GM18861 (cell line): Measurements from ENCODE around the gene NDN.
"Not testable (repeated sequence)": the region's sequence is repeated elsewhere in the genome, so short reads cannot be mapped to it uniquely, and the experiment has no call there.

Experiments used
- ATAC-seq: cut with Tn5 transposase; IDR thresholded peaks from one replicate; pipeline ENCODE4 v1.9.1; 2021; ENCODE audit not compliant: unreplicated experiment

NDN gene, protein sequence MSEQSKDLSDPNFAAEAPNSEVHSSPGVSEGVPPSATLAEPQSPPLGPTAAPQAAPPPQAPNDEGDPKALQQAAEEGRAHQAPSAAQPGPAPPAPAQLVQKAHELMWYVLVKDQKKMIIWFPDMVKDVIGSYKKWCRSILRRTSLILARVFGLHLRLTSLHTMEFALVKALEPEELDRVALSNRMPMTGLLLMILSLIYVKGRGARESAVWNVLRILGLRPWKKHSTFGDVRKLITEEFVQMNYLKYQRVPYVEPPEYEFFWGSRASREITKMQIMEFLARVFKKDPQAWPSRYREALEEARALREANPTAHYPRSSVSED

DNA sequence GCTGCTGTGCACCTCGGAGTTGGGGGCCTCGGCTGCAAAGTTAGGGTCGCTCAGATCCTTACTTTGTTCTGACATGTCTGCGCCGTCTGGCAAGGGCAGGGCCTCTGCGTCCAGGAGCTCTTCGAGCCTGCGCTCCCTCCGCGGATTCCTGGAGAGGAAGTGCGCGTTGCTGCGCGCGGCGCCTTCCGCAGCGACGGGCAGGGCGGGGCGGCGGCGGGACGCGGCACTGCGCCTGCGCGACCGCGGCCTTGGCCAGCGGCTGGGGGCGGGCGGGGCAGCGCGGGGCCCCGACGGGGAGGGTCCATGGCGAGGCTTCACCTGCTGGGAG, at the start of gene NDN:
Gene NDN, minus strand, starts transcription at position 163 of the 328 bp plus-strand sequence. Its CDS starts 88 bp downstream, at position 75.
- ATAC-seq: no peak

DNA sequence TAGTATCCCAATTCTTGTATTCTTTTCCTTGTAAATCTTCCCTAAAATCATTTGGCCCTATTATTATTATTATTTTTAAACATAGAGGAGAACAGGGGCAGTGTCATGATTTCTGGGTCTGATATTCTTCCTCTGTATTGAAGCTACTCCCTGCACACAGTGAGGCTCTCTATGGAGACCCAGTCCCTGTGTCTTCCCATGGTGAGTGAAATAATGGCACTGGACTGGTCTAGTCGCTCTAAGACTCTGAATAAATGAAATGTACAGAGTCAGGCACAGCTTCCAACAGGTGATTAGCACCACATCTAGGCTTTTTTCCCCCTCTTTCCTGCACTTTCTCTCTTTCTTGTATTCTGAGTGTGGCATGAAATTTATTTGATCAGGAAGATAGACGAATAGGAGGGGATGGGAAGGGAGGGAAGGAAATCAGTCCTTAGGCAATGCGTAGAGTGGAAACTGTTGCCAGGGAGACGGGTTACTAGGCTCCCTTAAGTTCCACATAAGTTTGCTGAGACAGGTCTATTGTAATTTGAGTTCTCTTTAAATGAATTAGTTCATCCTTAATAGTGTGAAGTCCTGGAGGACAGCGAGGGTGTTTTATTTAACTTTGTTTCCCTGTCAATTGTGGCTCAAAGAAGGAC, 49.0 kb upstream of the NDN start:
- no peak for ATAC-seq

DNA sequence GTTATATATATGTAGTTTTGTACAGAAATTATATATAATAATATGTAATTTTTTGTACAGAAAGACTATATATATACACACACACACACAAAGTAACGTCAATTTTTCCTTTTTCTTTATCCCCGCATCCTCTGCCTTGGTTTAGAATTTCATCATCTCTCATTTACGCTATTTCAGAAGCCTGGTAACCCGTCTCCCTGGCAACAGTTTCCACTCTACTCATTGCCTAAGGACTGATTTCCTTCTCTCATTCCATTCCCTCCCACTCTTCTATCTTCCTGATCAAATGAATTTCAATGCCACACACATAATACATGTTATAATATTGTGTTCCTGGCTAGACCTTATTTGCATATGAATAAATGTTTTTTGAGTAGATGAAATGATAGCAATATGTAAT, 47.8 kb upstream of the NDN start:
- no peak for ATAC-seq

DNA sequence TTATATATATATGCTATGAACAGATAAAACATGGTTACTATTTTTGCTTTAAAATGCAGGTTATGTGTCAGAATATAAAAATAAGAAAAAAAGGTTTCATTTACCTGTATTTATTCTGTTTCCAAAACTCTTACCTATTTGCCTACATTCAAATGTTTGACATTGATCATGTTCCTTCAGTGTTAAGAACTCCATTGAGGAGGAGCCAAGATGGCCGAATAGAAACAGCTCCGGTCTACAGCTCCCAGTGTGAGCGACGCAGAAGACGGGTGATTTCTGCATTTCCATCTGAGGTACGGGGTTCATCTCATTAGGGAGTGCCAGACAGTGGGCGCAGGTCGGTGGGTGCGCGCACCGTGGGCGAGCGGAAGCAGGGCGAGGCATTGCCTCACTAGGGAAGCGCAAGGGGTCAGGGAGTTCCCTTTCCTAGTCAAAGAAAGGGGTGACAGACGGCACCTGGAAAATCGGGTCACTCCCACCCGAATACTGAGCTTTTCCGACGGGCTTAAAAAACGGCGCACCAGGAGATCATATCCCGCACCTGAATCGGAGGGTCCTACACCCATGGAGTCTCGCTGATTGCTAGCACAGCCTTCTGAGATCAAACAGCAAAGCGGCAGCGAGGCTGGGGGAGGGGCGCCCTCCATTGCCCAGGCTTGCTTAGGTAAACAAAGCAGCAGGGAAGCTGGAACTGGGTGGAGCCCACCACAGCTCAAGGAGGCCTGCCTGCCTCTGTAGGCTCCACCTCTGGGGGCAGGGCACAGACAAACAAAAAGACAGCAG, 27.0 kb upstream of the NDN start:
- not testable (repeated sequence) for ATAC-seq

DNA sequence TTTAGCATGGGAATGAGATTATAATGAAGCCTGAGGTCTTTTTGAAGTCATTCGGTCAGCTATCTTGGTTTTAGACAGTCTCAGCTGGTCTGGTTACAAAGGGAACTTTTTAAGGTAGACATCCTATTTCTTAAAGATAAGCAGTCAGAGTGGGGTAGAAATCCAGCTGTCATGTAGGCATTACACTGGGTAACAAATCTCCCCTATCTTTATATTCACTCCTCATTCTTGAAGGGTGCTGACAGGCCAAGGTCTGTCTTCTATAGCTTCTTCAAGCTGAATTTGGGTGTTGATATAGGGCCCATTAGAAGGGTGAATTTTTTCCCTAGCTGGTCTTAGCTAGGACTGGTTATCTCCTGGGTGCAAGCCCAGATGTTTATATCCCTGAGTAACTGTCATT, 21.2 kb upstream of the NDN start:
- ATAC-seq: no peak

DNA sequence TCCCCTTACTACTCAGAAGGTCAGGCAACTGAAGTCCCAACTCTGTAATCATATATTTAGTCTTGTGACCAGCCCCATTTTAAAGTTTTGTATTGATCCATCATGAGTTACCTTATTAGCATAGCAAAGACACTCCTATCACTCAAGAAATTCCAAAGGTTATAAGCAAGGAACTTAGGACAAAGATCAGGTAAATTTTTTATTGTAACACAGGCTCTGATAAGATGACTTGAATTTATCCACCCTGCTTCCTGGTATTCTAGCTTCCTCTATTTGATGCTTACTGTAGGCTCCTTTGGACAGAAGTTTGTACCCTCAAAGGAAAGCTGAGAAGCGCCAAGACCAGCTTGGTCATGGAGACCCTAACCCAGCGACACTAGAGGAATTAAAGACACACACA, 8.2 kb upstream of the NDN start:
- no peak for ATAC-seq

DNA sequence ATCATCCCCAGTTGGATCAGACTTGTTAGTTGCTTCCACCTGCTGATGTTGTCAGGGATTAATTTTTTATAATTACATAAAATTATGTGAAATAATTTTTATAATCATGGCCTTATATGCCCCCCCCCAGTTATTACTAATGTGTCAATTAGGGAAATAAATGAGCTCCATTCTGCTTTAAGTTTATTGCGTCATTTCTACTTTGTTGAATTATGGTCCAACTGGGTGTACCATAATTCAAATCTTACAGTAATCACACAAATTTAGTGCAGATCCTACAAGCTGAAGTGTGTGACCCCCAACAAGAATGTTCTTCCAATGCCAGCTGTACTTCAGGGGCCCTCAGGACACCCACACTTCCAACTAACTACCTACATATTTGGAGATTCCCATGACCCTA, 7.5 kb upstream of the NDN start:
- no peak for ATAC-seq

DNA sequence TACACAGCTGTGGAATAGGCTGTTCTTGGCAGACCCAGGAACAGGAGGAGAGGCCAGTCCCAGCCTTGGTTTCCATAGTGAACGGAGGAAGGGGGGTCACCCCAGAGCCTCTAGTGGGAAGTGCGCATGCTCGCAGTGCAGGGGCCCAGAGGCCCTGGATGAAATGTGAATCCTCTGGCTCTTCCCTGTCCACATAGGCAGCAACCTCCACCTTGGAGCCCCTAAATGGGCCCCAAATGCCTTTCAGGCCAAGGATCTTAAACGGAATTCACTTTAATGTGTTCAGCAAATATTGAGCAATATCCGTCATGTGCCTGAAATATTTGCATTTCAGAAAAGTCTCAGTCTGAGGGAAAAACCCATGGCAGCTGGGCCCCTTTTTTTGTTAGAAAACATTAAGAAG, 3.3 kb upstream of the NDN start:
- no peak for ATAC-seq

DNA sequence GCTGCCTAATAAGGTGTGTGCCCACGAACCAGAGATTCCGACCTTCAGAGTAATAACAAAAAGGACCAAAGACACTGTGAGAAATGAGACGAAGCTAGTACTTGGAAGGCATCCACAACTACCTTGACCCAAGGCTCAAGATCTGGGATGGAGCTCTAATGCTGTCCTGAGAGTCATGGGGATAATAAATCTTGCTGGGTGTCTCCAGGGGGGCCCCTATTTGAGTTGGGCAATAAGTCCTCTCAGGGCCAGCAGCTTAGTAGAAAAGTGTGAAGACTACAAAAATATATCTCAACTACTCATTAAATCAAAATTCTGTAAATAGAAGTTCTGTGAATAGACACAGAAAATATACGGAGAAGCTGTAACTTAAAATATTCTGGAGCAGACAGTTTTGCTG, 2.9 kb upstream of the NDN start:
- no peak for ATAC-seq

DNA sequence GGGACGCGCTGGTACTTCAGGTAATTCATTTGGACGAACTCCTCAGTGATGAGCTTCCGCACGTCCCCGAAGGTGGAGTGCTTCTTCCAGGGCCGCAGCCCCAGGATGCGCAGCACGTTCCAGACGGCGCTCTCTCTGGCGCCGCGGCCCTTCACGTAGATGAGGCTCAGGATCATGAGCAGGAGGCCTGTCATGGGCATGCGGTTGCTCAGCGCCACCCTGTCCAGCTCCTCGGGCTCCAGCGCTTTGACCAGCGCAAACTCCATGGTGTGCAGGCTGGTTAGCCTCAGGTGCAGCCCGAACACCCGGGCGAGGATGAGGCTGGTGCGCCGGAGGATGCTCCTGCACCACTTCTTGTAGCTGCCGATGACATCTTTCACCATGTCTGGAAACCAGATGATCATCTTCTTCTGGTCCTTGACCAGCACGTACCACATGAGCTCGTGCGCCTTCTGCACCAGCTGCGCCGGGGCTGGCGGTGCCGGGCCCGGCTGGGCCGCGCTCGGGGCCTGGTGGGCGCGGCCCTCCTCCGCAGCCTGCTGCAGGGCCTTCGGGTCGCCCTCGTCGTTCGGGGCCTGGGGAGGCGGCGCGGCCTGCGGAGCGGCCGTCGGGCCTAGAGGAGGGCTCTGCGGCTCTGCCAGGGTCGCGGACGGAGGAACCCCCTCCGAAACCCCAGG, 501 bp downstream of the NDN start:
- ATAC-seq: no peak

DNA sequence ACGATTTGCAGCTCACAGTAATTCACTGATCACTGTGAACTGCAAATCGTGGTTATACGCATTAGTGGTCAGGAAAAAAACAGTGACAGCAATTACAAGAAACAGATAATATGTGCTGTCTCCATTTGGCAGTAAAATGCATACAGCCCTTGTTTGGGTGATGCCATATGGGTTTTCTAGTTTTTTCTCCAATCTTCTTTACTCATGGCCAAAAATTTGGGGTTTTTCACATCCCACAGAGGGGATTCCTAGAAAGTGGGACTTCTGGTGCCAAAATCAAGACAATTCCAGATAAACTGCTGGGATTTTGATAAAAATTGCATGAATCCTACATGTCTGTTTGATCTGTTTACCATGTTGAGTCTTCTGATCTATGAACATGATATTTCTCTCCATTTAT, 15.6 kb downstream of the NDN start:
- no peak for ATAC-seq

DNA sequence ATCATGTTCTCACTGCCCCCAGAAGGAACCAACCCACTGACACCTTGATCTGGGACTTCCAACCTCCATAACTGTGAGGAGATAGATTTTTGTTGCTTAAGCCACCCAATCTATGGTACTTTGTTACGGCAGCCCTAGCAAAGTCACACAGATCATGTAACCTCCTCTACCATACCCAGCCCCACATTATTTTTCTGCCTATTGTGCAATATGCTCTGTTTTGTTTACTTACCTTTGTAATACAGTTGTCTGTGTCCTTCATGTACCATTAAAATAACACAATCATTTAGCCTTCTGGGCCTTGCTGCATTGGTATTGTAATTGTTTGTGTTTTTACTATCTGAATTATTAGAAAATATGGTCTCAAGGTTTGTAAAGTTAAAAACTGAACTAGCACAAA, 16.1 kb downstream of the NDN start:
- ATAC-seq: no peak

DNA sequence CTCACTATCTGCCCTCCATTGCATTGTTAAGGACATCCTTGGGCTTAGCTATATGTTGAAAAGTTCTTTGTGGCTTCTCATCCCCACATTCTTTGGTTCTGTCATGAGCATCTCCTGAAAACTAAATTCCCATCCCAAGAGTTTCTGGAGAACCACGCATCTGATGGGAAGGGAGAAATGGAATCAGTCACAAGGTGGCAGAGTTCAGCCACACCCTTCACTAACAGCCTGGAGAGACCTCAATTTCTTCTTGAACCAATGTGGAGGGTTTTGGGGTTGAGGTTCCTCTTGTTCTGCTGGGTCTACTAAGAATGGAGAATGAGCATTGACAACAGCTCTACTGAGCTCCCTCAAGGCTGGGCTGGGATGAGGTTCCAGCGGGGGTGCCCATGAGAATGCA, 23.9 kb downstream of the NDN start:
- ATAC-seq: no peak

DNA sequence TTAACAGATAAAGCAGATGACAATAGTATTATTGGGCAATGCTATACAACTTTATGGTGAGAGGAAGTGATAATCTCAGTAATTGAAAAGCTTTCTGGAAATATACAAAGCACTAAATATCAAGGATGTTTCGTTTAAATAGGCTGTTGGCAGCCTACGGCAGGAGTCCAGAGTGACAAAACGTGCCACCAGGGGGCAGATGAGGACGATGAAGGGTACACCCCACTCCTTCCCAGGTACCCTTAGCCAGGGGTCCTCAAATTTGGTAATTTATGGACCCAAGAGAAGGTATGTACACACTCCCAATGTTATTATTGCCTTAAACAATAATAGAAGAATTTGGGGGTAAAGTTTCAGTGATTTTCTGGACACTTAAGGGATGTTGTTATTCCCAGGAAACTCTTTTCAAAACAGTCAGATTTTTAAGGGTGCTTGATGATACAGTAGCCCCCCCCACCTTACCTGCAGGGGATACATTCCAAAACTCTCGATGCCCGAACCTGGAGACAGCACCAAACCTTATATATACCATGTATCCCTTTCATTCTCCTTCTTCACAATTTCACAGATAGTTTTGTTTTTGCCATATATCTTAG, 38.1 kb downstream of the NDN start:
- no peak for ATAC-seq

DNA sequence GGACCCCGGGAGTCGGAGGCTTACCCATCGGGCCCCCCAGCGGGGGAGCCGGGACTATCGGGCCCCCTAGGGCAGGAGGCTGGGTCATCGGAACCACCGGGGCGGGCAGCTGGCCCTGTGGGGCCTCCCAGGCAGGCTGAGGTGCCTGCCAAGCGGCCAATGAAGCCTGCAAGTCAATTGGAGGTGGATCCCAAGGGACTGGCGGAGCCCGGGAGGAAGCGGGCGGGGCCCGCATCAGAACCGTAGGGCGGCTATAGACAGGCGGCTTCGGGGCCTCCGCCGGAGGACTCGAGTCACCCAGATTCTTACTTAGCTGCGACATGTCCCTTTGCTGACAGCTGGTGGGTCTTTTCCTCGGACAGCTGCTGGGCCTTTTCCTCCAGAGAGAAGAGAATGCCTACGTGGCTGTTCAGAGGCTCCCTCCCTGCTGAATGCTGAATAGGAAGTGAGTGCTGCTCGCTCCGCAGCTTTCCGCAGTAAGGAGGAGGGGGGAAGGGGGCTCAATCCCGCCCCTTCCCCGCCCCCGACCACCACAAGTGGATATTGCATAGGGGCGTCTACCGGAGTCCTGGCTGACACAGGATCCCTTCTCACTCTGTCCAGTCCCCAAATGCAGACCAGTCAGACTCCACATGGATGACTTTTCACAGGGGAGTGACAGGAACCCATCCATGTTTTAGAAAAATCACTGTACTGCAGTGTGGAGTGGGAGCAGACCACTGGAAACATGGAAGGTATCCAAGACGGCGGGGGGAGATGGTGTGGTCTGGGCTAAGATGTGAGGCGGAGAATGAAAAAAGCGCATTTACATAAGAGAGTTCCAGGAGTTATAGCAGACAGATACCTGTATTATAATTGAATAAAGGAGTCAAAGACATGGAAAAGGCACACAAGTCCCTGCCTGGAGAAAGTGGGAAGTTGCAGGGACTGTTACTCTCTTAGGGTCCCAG, 39.4 kb downstream of the NDN start, which contains the start of gene MAGEL2:
Gene MAGEL2, minus strand, starts transcription at position 447 of the 950 bp plus-strand sequence. Its CDS starts 125 bp downstream, at position 322.
- ATAC-seq: no peak

DNA sequence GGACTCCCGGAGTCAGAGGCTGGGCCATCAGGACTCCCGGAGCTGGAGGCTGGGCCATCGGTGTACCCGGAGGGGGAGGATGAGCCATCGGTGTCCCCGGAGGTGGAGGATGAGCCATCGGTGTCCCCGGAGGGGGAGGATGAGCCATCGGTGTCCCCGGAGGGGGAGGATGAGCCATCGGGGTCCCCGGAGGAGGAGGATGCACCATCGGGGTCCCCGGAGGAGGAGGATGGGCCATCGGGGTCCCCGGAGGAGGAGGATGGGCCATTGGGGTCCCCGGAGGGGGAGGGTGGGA, 40.2 kb downstream of the NDN start:
- no peak for ATAC-seq

DNA sequence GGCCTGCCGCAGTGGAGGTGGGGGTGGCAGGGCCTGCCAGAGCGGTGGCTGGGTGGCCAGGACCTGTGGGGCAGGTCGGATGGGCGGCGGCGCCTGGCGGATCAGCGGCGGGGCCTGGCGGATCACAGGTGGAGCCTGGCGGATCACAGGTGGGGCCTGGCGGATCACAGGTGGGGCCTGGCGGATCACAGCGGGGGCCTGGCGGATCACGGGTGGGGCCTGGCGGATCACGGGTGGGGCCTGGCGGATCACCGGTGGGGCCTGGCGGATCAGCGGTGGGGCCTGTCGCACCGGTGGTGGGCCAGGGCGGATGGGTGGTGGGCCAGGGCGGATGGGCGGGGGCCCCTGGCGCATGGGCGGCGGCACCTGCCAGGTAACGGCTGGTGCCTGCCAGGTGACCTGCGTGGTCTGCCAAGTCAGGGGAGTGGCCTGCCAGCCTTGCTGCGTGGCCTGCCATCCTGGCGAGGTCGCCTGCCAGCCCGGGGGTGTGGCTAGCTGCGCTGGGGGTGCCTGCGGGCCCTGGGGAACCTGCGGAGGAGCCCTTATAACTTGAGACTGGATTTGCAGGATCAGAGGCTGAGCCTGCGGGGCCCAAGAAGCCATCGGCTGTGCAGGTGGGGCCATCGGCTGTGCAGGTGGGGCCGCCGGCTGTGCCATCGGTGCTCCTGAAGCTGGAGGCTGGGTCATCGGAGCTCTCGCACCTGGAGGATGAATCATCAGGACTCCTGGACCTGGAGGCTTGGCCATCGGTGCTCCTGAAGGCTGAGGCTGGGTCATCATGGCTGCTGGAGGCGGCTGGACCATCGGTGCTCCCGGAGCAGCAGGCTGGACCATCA, 40.7 kb downstream of the NDN start:
- no peak for ATAC-seq

DNA sequence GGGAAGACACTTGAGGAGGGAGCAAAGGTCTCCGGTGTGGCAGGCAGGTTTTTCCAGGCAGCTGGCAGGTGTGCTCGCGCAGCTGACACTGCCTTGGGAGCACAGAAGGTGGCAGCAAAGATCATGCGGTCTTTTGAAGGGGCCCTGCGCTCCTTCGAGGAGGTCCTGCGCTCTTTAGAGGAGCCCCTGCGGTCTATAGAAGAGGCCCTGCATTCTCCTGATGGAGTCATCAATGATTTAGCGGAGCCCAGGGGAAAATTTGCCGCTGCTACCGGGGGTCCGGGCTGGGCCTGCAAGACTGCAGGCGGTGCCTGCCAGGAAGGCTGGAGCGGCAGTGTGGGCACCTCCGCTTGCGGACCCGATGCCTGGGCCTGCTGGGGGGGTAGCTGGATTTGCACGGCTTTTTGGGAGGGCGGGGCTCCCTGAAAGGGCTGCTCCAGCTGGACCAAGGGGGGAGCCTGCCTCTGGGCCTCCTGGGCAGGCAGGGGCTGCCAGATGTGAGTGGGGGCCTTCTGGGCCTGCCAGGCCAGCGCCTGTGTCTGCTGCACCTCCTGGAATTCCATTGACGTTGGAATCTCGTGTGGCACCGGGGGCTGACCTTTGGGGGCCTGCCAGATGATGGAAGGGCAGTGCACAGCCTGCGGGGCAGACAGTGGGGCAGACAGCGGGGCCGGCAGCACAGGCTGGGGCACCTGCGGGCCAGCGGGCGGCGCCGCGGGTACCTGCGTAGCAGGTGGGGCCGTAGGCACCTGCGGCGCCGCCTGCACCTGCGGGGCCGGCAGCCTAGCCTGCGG, 41.5 kb downstream of the NDN start:
- no peak for ATAC-seq

DNA sequence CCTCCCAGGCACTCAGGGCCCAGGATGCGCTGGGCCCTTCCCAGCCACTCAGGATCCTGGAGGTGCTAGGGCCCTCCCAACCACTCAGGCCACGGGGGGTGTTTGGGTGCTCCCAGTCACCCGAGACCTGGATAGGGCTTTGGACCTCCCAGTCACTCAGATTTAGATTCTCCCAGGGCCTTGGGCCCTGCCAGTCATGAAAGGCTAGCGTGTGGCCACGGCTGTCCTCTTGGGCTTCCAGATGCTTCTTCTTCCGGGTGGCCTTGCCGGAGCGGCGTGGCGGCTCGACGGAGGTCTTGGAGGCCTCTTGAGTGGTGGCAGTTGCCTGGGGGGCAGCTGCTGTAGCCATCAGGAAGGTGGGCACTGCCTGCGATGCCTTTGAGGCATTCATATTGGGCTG, 42.3 kb downstream of the NDN start:
- ATAC-seq: no peak
